Measurements from ENCODE around the gene STK32A.
"Not testable (repeated sequence)": the region's sequence is repeated elsewhere in the genome, so short reads cannot be mapped to it uniquely, and the experiment has no call there.

STK32A gene

GRCh38 chr5:147359581-147359980, 124.8 kb downstream of the STK32A start:
- no peaks in the 10 kb centered on the region for H3K9me3 ChIP-seq (ENCODE audit: control insufficient read depth, low read length)
- H3K4me2 ChIP-seq (ENCODE audit: low read length, poor library complexity, severe bottlenecking): no peak overlapping the region
- H2AFZ ChIP-seq (ENCODE audit: low read depth, low read length): no peak overlapping the region
- no peak overlapping the region for H3K4me3 ChIP-seq (ENCODE audit: insufficient read depth in 1 of 2, low read depth in 1 of 2, low read length in 2 of 2)
- H3K36me3 ChIP-seq (ENCODE audit: control insufficient read depth in 1 of 2, insufficient read depth in 2 of 2, low read depth in 1 of 2, low read length in 2 of 2): no peaks in the 10 kb centered on the region
- no peak for DNase-seq
- H3K79me1 ChIP-seq (replicated peaks; ENCODE audit: low read length, poor library complexity, severe bottlenecking): no peaks in the 10 kb centered on the region
- H4K8ac ChIP-seq (ENCODE audit: low read length): no peak overlapping the region
- peak overlapping the region; percentile 75 for H2AK5ac ChIP-seq (ENCODE audit: low read length, severe bottlenecking)
- H4K91ac ChIP-seq (ENCODE audit: low read length): no peak overlapping the region
- peak overlapping the region; percentile 66 for H3K27ac ChIP-seq (ENCODE audit: low read length, poor library complexity, severe bottlenecking)
- H3K23ac ChIP-seq (ENCODE audit: low read length in 2 of 2): no peak overlapping the region
- H2BK15ac ChIP-seq (ENCODE audit: low read depth, poor library complexity, severe bottlenecking): no peak overlapping the region
- H2BK12ac ChIP-seq (ENCODE audit: low read length in 2 of 2): no peak overlapping the region
- H2BK5ac ChIP-seq (ENCODE audit: low read depth, low read length, poor library complexity, severe bottlenecking): no peak overlapping the region
- H3K4ac ChIP-seq (ENCODE audit: low read depth in 1 of 2, low read length in 2 of 2): no peak overlapping the region
- WGBS: 74% methylated on average over 2 of the region's 2 CpGs
- peaks cover 4% of the 10 kb centered on the region for H3K4me1 ChIP-seq (ENCODE audit: control insufficient read depth, insufficient read depth, low read depth, low read length)
- H3K14ac ChIP-seq (ENCODE audit: low read length in 2 of 2): no peak overlapping the region
- no peak overlapping the region for H3K18ac ChIP-seq (ENCODE audit: low read depth in 1 of 2, low read length in 2 of 2)
- no peaks in the 10 kb centered on the region for H3K27me3 ChIP-seq (ENCODE audit: control insufficient read depth in 1 of 2, insufficient read depth in 1 of 2, low read length in 2 of 2)
- H2BK120ac ChIP-seq (ENCODE audit: low read depth, low read length): no peak overlapping the region
- H3K9ac ChIP-seq (ENCODE audit: low read length): no peak overlapping the region

GRCh38 chr5:147360816-147361215, 126.0 kb downstream of the STK32A start:
- H3K36me3 ChIP-seq (ENCODE audit: control insufficient read depth in 1 of 2, insufficient read depth in 2 of 2, low read depth in 1 of 2, low read length in 2 of 2): no peaks in the 10 kb centered on the region
- no peaks in the 10 kb centered on the region for H3K79me1 ChIP-seq (replicated peaks; ENCODE audit: low read length, poor library complexity, severe bottlenecking)
- no peak overlapping the region for H3K9ac ChIP-seq (ENCODE audit: low read length)
- H3K14ac ChIP-seq (ENCODE audit: low read length in 2 of 2): no peak overlapping the region
- H2BK120ac ChIP-seq (ENCODE audit: low read depth, low read length): no peak overlapping the region
- WGBS: 100% methylated on average over 2 of the region's 2 CpGs
- no peak overlapping the region for H4K8ac ChIP-seq (ENCODE audit: low read length)
- H3K23ac ChIP-seq (ENCODE audit: low read length in 2 of 2): no peak overlapping the region
- H3K27ac ChIP-seq (ENCODE audit: low read length, poor library complexity, severe bottlenecking): no peak overlapping the region
- no peak overlapping the region for H2BK15ac ChIP-seq (ENCODE audit: low read depth, poor library complexity, severe bottlenecking)
- H4K91ac ChIP-seq (ENCODE audit: low read length): no peak overlapping the region
- no peak overlapping the region for H3K18ac ChIP-seq (ENCODE audit: low read depth in 1 of 2, low read length in 2 of 2)
- no peaks in the 10 kb centered on the region for H3K27me3 ChIP-seq (ENCODE audit: control insufficient read depth in 1 of 2, insufficient read depth in 1 of 2, low read length in 2 of 2)
- no peaks in the 10 kb centered on the region for H3K9me3 ChIP-seq (ENCODE audit: control insufficient read depth, low read length)
- H2BK12ac ChIP-seq (ENCODE audit: low read length in 2 of 2): no peak overlapping the region
- peak overlapping the region; percentile 13 for H2AK5ac ChIP-seq (ENCODE audit: low read length, severe bottlenecking)
- no peak overlapping the region for H2BK5ac ChIP-seq (ENCODE audit: low read depth, low read length, poor library complexity, severe bottlenecking)
- H3K4me2 ChIP-seq (ENCODE audit: low read length, poor library complexity, severe bottlenecking): no peak overlapping the region
- H3K4me3 ChIP-seq (ENCODE audit: insufficient read depth in 1 of 2, low read depth in 1 of 2, low read length in 2 of 2): no peak overlapping the region
- no peak overlapping the region for H3K4ac ChIP-seq (ENCODE audit: low read depth in 1 of 2, low read length in 2 of 2)
- peaks cover 4% of the 10 kb centered on the region for H3K4me1 ChIP-seq (ENCODE audit: control insufficient read depth, insufficient read depth, low read depth, low read length)
- no peak overlapping the region for H2AFZ ChIP-seq (ENCODE audit: low read depth, low read length)
- DNase-seq: no peak

- no peak overlapping the region for H2BK12ac ChIP-seq (ENCODE audit: low read length in 2 of 2)
- H3K36me3 ChIP-seq (ENCODE audit: control insufficient read depth in 1 of 2, insufficient read depth in 2 of 2, low read depth in 1 of 2, low read length in 2 of 2): no peaks in the 10 kb centered on the region
- H2AK5ac ChIP-seq (ENCODE audit: low read length, severe bottlenecking): no peak overlapping the region
- no peaks in the 10 kb centered on the region for H3K9me3 ChIP-seq (ENCODE audit: control insufficient read depth, low read length)
- peaks cover 4% of the 10 kb centered on the region for H3K4me1 ChIP-seq (ENCODE audit: control insufficient read depth, insufficient read depth, low read depth, low read length)
- no peaks in the 10 kb centered on the region for H3K27me3 ChIP-seq (ENCODE audit: control insufficient read depth in 1 of 2, insufficient read depth in 1 of 2, low read length in 2 of 2)
- H3K4me3 ChIP-seq (ENCODE audit: insufficient read depth in 1 of 2, low read depth in 1 of 2, low read length in 2 of 2): no peak overlapping the region
- no peak overlapping the region for H3K23ac ChIP-seq (ENCODE audit: low read length in 2 of 2)
- no peaks in the 10 kb centered on the region for H3K79me1 ChIP-seq (replicated peaks; ENCODE audit: low read length, poor library complexity, severe bottlenecking)
- no peak overlapping the region for H4K91ac ChIP-seq (ENCODE audit: low read length)
- H3K4me2 ChIP-seq (ENCODE audit: low read length, poor library complexity, severe bottlenecking): no peak overlapping the region
- no peak overlapping the region for H2BK15ac ChIP-seq (ENCODE audit: low read depth, poor library complexity, severe bottlenecking)
- no peak overlapping the region for H3K18ac ChIP-seq (ENCODE audit: low read depth in 1 of 2, low read length in 2 of 2)
- no peak for DNase-seq
- H3K4ac ChIP-seq (ENCODE audit: low read depth in 1 of 2, low read length in 2 of 2): no peak overlapping the region
- H2BK5ac ChIP-seq (ENCODE audit: low read depth, low read length, poor library complexity, severe bottlenecking): no peak overlapping the region
- no peak overlapping the region for H3K9ac ChIP-seq (ENCODE audit: low read length)
- H2AFZ ChIP-seq (ENCODE audit: low read depth, low read length): no peak overlapping the region
- H4K8ac ChIP-seq (ENCODE audit: low read length): no peak overlapping the region
- H2BK120ac ChIP-seq (ENCODE audit: low read depth, low read length): no peak overlapping the region
- no peak overlapping the region for H3K27ac ChIP-seq (ENCODE audit: low read length, poor library complexity, severe bottlenecking)
- 76% methylated on average over 3 of the region's 4 CpGs for WGBS
- H3K14ac ChIP-seq (ENCODE audit: low read length in 2 of 2): no peak overlapping the region
Measured at GRCh38 chr5:147361441-147362175, 126.8 kb downstream of the STK32A start.

GRCh38 chr5:147367381-147367780, 132.6 kb downstream of the STK32A start:
- not testable (repeated sequence) for H2AFZ ChIP-seq (ENCODE audit: low read depth, low read length); H3K36me3 ChIP-seq (ENCODE audit: control insufficient read depth in 1 of 2, insufficient read depth in 2 of 2, low read depth in 1 of 2, low read length in 2 of 2); H3K4me3 ChIP-seq (ENCODE audit: insufficient read depth in 1 of 2, low read depth in 1 of 2, low read length in 2 of 2); H2BK5ac ChIP-seq (ENCODE audit: low read depth, low read length, poor library complexity, severe bottlenecking); H4K91ac ChIP-seq (ENCODE audit: low read length); H3K4me1 ChIP-seq (ENCODE audit: control insufficient read depth, insufficient read depth, low read depth, low read length); H3K14ac ChIP-seq (ENCODE audit: low read length in 2 of 2); H3K9ac ChIP-seq (ENCODE audit: low read length); H3K4me2 ChIP-seq (ENCODE audit: low read length, poor library complexity, severe bottlenecking); H2AK5ac ChIP-seq (ENCODE audit: low read length, severe bottlenecking); H4K8ac ChIP-seq (ENCODE audit: low read length); H2BK12ac ChIP-seq (ENCODE audit: low read length in 2 of 2); H3K23ac ChIP-seq (ENCODE audit: low read length in 2 of 2); H3K27ac ChIP-seq (ENCODE audit: low read length, poor library complexity, severe bottlenecking); DNase-seq; H3K4ac ChIP-seq (ENCODE audit: low read depth in 1 of 2, low read length in 2 of 2); H3K9me3 ChIP-seq (ENCODE audit: control insufficient read depth, low read length); H3K79me1 ChIP-seq (replicated peaks; ENCODE audit: low read length, poor library complexity, severe bottlenecking); H3K27me3 ChIP-seq (ENCODE audit: control insufficient read depth in 1 of 2, insufficient read depth in 1 of 2, low read length in 2 of 2); H3K18ac ChIP-seq (ENCODE audit: low read depth in 1 of 2, low read length in 2 of 2); H2BK15ac ChIP-seq (ENCODE audit: low read depth, poor library complexity, severe bottlenecking); H2BK120ac ChIP-seq (ENCODE audit: low read depth, low read length)
- 67% methylated on average over 6 of the region's 6 CpGs for WGBS
